ENCODE measurements around the gene MTUS2.

- TF ChIP-seq, protein P1, sequence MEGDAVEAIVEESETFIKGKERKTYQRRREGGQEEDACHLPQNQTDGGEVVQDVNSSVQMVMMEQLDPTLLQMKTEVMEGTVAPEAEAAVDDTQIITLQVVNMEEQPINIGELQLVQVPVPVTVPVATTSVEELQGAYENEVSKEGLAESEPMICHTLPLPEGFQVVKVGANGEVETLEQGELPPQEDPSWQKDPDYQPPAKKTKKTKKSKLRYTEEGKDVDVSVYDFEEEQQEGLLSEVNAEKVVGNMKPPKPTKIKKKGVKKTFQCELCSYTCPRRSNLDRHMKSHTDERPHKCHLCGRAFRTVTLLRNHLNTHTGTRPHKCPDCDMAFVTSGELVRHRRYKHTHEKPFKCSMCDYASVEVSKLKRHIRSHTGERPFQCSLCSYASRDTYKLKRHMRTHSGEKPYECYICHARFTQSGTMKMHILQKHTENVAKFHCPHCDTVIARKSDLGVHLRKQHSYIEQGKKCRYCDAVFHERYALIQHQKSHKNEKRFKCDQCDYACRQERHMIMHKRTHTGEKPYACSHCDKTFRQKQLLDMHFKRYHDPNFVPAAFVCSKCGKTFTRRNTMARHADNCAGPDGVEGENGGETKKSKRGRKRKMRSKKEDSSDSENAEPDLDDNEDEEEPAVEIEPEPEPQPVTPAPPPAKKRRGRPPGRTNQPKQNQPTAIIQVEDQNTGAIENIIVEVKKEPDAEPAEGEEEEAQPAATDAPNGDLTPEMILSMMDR (IDR thresholded peaks at IDR 0.05; ENCODE audit: low read depth, low read length, missing input control): no peak
- TF ChIP-seq TAF1 (conservative IDR thresholded peaks at IDR 0.05) (no peak), HNF4A (conservative IDR thresholded peaks at IDR 0.05) (no peak), YY1 (IDR thresholded peaks at IDR 0.05) (no peak), FOXA1 (IDR thresholded peaks at IDR 0.05) (no peak), JUND (IDR thresholded peaks at IDR 0.05) (no peak), GABPA (IDR thresholded peaks at IDR 0.05 in 1 of 2, conservative IDR thresholded peaks at IDR 0.05 in 1 of 2) (no peak)
- TF ChIP-seq, protein P2, sequence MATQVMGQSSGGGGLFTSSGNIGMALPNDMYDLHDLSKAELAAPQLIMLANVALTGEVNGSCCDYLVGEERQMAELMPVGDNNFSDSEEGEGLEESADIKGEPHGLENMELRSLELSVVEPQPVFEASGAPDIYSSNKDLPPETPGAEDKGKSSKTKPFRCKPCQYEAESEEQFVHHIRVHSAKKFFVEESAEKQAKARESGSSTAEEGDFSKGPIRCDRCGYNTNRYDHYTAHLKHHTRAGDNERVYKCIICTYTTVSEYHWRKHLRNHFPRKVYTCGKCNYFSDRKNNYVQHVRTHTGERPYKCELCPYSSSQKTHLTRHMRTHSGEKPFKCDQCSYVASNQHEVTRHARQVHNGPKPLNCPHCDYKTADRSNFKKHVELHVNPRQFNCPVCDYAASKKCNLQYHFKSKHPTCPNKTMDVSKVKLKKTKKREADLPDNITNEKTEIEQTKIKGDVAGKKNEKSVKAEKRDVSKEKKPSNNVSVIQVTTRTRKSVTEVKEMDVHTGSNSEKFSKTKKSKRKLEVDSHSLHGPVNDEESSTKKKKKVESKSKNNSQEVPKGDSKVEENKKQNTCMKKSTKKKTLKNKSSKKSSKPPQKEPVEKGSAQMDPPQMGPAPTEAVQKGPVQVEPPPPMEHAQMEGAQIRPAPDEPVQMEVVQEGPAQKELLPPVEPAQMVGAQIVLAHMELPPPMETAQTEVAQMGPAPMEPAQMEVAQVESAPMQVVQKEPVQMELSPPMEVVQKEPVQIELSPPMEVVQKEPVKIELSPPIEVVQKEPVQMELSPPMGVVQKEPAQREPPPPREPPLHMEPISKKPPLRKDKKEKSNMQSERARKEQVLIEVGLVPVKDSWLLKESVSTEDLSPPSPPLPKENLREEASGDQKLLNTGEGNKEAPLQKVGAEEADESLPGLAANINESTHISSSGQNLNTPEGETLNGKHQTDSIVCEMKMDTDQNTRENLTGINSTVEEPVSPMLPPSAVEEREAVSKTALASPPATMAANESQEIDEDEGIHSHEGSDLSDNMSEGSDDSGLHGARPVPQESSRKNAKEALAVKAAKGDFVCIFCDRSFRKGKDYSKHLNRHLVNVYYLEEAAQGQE (IDR thresholded peaks at IDR 0.05): no peak
Measured at GRCh38 chr13:28976636-28977035, 156.5 kb downstream of the MTUS2 start.
